ENCODE data around the gene DLG1. TPM values are rescaled to one million over a fixed set of nuclear protein-coding genes. Genes with fewer than 3 reads are reported as not detected.

DLG1 gene
- total and polyA plus RNA-seq, 2 of the 4 experiments (the other 2 are of a cell fraction): 21.2 to 57.7 TPM

GRCh38 chr3:197139586-197139985 is 158.8 kb downstream of the DLG1 start:
- no peak overlapping the region for H2BK5ac ChIP-seq (ENCODE audit: low read depth, low read length, poor library complexity, severe bottlenecking)
- no peak for TF ChIP-seq SMC3 (IDR thresholded peaks at IDR 0.05; ENCODE audit: low read depth, low read length)
- TF ChIP-seq, protein P1, sequence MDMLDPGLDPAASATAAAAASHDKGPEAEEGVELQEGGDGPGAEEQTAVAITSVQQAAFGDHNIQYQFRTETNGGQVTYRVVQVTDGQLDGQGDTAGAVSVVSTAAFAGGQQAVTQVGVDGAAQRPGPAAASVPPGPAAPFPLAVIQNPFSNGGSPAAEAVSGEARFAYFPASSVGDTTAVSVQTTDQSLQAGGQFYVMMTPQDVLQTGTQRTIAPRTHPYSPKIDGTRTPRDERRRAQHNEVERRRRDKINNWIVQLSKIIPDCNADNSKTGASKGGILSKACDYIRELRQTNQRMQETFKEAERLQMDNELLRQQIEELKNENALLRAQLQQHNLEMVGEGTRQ (IDR thresholded peaks at IDR 0.05; ENCODE audit: low read depth, low read length): no peak
- H3K27me3 ChIP-seq (ENCODE audit: control insufficient read depth, insufficient read depth, low read length): no peaks in the 10 kb centered on the region
- H3K18ac ChIP-seq (ENCODE audit: low read depth, low read length): no peak overlapping the region
- dilution Hi-C loops (cut with HindIII; ENCODE audit: low sequenced_read_pairs, unreplicated experiment): no loop called here
- H3K56ac ChIP-seq (ENCODE audit: extremely low read depth, insufficient read depth, low read length): no peak overlapping the region
- no CpG with 5 or more reads among the region's 1 CpG for WGBS, 2 experiments (ENCODE audit: extremely low coverage in 2 of 2, insufficient read length in 1 of 2)
- H2AFZ ChIP-seq (replicated peaks; ENCODE audit: low read length, poor library complexity): no peak overlapping the region
- peaks cover 5% of the 10 kb centered on the region; the same call in 1 of the 2 replicates for H3K9me3 ChIP-seq (ENCODE audit: control insufficient read depth, insufficient read depth, low read length)
- no peak overlapping the region for H3K9ac ChIP-seq (ENCODE audit: low read depth, low read length)
- H3K4me2 ChIP-seq (ENCODE audit: low read depth, low read length): no peak overlapping the region
- H3K4me3 ChIP-seq (ENCODE audit: insufficient read depth, low read depth, low read length): no peak overlapping the region
- no peak overlapping the region for H4K5ac ChIP-seq (ENCODE audit: low read depth, low read length)
- peaks cover 5% of the 10 kb centered on the region; the same call in 1 of the 2 replicates for H3K9me1 ChIP-seq (ENCODE audit: insufficient read depth, low read length)
- H3K14ac ChIP-seq (replicated peaks; ENCODE audit: low read depth, low read length): no peak overlapping the region
- no peak overlapping the region for H2BK120ac ChIP-seq (ENCODE audit: low read depth, low read length)
- DNase-seq (no peak), ATAC-seq (ENCODE audit: low read depth) (no peak)
- in situ Hi-C loops (cut with MboI; ENCODE audit: low sequenced_read_pairs): no loop called here
- H3K4ac ChIP-seq (ENCODE audit: low read depth, low read length): no peak overlapping the region
- POLR2A ChIA-PET (ENCODE audit: unreplicated experiment): no interaction called here
- peaks cover 10% of the 10 kb centered on the region for H3K36me3 ChIP-seq (ENCODE audit: control insufficient read depth, insufficient read depth, low read length)
- H3K27ac ChIP-seq (ENCODE audit: insufficient read depth, low read length): no peak overlapping the region
- no peak overlapping the region for H2AK5ac ChIP-seq (ENCODE audit: low read depth, low read length)
- CTCF ChIA-PET: no interaction called here
- no peak overlapping the region for H2AK9ac ChIP-seq (replicated peaks; ENCODE audit: low read depth, low read length, poor library complexity)
- intact Hi-C loops (cut with micrococcal nuclease): no loop called here
- H3K23ac ChIP-seq (ENCODE audit: low read depth, low read length): no peak overlapping the region
- no peak overlapping the region for H4K8ac ChIP-seq (ENCODE audit: low read depth in 2 of 2, low read length in 2 of 2)
- H2BK15ac ChIP-seq (ENCODE audit: low read depth, low read length): no peak overlapping the region
- no peak overlapping the region for H4K91ac ChIP-seq (ENCODE audit: insufficient read depth, low read depth, low read length)
- H3K79me1 ChIP-seq (ENCODE audit: low read depth in 1 of 2, low read length in 2 of 2): peaks cover 0 to 10% of the 10 kb centered on the region in 2 experiments; a peak in 2 of 4 replicates
- no peak overlapping the region for H2BK20ac ChIP-seq (ENCODE audit: low read depth, low read length)
- H4K20me1 ChIP-seq (ENCODE audit: insufficient read depth, low read length): no peaks in the 10 kb centered on the region
- no TSS peak for BruUV-seq (replicated peaks)
- no peaks in the 10 kb centered on the region for H3K4me1 ChIP-seq (ENCODE audit: control insufficient read depth, insufficient read depth, low read length)

All from IMR-90 (cell line).